ENCODE measurements around the gene SLC5A11.

Gene SLC5A11

GRCh38 chr16:24925163-24925562 lies 79.4 kb downstream of the SLC5A11 start:
- no peak for DNase-seq

- DNase-seq = no peak
Measured at GRCh38 chr16:24929409-24929808, 83.6 kb downstream of the SLC5A11 start.

- DNase-seq = no peak
Measured at GRCh38 chr16:24930440-24930839, 84.7 kb downstream of the SLC5A11 start.

GRCh38 chr16:24931091-24931490 lies 85.3 kb downstream of the SLC5A11 start:
- no peak for DNase-seq

GRCh38 chr16:24935336-24935735 lies 89.6 kb downstream of the SLC5A11 start:
- DNase-seq = no peak

GRCh38 chr16:24936151-24936550 lies 90.4 kb downstream of the SLC5A11 start:
- DNase-seq = no peak

- no peak for DNase-seq
Measured at GRCh38 chr16:24939224-24939623, 93.5 kb downstream of the SLC5A11 start.

GRCh38 chr16:24939738-24940137 lies 94.0 kb downstream of the SLC5A11 start:
- DNase-seq = no peak

- DNase-seq = no peak
Measured at GRCh38 chr16:24943471-24943870, 97.7 kb downstream of the SLC5A11 start.

- no peak for DNase-seq
Measured at GRCh38 chr16:24944206-24944605, 98.4 kb downstream of the SLC5A11 start.

- no peak for DNase-seq
Measured at GRCh38 chr16:24946155-24946554, 100.4 kb downstream of the SLC5A11 start.

GRCh38 chr16:24950275-24950674 lies 104.5 kb downstream of the SLC5A11 start:
- DNase-seq = no peak

- DNase-seq = no peak
Measured at GRCh38 chr16:24953306-24953705, 107.5 kb downstream of the SLC5A11 start.

- no peak for DNase-seq
Measured at GRCh38 chr16:24953721-24954120, 108.0 kb downstream of the SLC5A11 start.

GRCh38 chr16:24954137-24954536 lies 108.4 kb downstream of the SLC5A11 start:
- no peak for DNase-seq

GRCh38 chr16:24955975-24956731 lies 110.4 kb downstream of the SLC5A11 start:
- no peak for DNase-seq

GRCh38 chr16:24957887-24958286 lies 112.1 kb downstream of the SLC5A11 start:
- DNase-seq = no peak

Measured in femur (tissue), 1 donor.